HG03460 (cell line): ENCODE results near the gene ALOX5.
"Not testable (repeated sequence)": the region's sequence is repeated elsewhere in the genome, so short reads cannot be mapped to it uniquely, and the experiment has no call there.

ENCODE experiments used
- ATAC-seq: cut with Tn5 transposase; IDR thresholded peaks from one replicate; pipeline ENCODE4 v1.9.1; 2021; ENCODE audit not compliant: unreplicated experiment

ALOX5 gene

DNA sequence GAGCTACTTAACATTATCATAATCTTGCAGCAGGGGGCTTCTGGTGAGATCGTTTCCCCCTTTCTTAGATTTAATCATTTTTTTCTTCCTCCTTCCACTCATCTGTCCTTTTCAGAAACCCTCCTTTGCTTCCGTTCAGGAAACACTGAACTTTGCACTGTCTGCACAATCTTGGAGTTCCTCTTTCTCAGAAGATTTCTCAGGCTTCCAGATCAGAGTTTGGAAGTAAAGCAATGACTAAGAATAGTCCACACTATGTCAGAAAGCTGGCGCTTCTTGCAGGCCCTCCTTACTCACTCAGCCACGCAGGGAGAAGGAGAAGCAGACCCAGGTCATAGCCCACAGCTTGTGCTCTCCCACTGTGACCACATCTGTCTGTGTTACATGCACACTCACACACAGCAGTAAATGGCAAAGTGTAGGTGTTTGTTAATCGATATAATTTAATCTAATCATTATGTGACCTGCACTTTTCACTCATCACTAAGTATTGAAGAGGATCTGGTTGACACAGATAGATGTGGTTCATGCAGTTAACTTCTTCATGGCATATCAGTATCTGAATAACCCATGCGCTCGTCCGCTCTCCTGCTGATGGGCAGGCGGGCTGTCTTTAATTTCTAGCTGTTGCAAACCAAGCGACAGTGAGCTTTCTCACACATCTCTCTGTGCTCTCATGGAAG is 30.2 kb downstream of the ALOX5 start:
- ATAC-seq: peak; percentile 58

DNA sequence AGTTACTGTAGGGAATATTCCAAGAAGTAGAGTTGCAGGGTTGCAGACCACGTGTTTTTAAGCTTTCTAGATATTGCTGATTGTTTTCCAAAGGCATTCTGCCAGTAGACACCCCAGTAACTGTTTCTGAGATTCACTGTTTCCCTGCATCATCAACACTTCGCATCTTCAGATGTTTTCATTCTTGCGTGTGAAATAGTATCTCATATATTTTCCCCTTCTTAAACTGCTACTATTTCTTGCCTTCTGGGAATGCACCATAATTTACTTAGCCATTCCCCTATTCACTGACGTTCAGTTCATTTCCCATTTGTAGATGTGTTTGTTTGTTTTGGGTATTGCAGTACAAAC is 30.7 kb downstream of the ALOX5 start:
- no peak for ATAC-seq

DNA sequence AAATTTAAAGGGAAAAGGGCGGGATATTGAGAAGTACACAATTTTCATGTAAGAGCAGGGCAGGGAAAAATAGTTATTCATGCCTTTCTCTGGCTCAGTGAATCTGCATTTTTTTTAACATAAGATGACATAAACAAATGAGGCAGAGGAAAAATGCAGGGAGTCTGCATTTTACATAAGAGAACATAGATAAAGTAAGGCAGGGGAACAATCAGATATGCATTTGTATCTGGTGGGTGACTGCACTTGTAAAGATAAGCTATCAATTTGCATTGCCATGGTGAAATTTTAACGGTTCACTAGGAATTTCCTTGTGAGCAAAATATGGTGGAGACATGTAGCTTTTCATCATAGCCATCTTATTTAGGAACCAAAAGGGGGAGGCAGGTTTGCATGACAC is 33.5 kb downstream of the ALOX5 start:
- no peak for ATAC-seq

DNA sequence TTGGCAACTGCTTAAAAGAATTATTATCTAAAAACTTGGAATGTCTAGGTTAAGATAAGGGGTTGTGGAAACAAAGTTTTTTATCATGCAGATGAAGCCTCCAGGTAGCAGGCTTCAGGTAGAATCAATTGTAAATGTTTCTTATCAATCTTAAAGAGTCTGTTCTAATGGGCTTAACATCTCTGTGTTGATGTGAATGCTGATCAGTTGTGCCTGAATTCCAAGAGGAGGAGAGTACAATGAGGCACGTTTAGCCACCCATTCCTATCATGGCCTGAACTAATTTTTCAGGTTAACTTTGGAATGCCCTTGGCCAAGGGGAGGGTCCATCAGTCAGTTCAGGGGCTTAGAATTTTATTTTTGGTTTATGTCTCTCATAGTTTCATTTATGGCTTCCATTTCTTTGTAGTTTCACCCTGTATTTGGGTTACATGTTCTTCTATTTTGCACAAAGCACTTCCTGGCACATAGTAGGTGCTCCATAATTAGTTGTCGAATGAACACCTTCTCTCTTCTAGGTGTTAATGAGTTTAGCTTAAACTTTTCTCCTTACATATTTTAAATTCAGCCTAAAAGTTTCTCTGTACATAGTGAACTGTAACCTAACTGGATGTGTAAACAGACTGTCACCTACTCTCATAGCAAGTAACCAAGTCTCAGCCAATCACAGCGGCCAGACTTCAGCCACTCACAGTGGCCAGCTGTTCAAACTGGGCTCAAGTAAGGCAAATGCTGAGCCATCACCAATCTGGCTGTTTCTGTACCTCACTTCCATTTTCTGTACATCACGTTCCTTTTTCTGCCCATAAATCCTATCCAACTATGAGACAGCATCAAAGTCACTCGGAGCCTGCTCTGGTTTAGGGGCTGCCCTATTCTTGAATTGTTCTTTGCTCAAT is 34.7 kb downstream of the ALOX5 start:
- ATAC-seq: no peak

DNA sequence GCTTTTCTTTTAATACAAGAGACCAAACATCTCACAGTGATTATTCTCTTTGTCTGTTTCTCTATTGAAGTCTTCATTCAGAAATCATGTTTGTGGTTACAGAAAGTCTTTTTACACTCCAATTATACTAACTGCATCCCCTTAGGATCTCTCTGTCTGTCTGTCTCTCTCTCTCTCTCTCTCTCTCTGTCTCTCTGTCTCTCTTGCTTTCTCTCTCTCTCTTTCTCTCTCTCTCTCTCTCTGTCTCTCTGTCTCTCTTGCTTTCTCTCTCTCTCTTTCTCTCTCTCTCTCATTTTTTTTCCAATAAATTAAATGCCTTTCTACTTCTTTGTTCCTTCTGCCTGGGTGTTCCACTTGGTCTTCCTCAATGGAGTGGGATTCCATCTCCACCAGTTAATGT is 35.3 kb downstream of the ALOX5 start:
- ATAC-seq: not testable (repeated sequence)

DNA sequence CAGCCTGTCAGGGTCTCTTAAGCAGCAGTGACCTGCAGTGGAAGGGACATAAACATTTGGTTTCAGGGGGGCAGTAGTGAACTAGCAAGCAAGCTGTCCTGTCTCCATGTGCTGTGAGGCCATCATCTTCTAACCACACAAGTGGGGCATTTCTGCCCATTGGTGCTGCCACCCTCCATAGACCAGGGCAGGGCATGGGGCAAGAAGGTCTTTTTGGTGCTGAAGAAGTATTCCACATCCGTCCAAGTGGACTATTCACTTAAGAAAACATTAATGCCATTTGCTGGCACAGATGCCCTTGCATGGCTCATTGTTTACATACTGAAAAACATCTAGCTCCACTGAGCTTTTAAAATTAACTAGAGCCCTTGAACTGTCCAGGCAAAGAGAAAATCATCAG is 35.8 kb downstream of the ALOX5 start:
- ATAC-seq: no peak

DNA sequence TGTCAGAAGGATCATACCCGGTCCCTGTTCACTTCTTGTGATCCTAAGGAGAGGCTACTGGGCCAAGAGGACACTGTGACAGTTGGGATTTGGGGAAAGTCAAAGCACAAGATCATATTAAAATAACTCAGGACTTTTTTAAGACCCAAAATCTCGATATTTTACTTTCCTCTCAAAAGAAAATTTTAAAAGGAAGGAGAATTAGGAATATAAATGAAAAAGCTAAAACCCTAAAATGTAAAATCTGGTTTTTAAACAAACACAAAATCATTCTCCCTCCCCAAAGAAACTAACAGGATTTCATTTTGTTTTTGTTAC is 36.4 kb downstream of the ALOX5 start:
- ATAC-seq: no peak

DNA sequence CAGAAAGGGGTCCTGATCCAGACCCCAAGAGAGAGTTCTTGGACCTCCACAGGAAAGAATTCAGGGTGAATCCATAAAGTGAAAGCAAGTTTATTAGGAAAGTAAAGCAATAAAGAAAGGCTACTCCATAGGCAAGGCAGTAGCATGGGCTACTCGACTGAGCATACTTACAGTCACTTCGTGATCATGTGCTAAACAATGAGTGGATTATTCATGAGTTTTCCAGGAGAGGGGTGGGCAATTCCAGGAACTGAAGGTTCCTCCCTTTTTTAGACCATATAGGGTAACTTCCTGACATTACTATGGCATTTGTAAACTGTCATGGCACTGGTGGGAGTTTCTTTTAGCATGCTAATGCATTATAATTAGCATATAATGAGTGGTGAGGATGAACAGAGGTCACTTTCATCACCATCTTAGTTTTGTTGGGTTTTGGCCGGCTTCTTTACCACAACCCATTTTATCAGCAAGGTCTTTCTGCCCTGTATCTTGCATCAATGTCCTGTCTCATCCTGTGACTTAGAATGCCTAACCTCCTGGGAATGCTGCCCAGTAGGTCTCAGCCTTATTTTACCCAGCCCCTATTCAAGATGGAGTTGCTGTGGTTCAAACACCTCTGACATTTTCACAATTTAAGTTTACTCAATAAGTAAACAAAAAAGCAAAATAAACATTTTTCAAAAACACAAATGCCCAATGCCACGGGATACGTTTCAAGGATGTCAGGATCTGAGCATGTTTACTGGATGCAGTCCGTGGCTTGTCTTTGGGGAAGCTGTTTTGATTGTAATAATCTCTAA is 37.0 kb downstream of the ALOX5 start:
- ATAC-seq: no peak

DNA sequence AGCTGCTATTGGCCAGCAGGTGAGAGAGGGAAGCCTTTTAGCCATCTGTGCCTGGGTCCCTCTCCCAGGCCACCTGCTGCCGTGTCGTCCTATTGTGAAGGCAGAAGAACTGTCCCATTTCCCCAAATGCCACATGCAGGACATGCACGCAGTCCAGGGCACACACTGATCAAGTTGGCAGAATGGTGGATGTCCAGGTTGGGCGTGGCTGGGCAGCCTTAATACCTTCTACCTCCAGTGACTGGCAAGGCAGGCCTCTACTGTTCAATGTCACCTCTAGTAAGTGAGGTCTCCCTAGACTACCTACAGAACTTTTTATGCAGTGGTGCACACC is 37.6 kb downstream of the ALOX5 start:
- no peak for ATAC-seq

DNA sequence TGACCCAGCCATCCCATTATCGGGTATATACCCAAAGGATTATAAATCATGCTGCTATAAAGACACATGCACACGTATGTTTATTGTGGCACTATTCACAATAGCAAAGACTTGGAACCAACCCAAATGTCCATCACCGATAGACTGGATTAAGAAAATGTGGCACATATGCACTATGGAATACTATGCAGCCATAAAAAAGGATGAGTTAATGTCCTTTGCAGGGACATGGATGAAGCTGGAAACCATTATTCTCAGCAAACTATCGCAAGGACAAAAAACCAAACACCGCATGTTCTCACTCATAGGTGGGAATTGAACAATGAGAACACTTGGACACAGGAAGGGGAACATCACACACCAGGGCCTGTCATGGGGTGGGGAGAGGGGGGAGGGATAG is 41.0 kb downstream of the ALOX5 start:
- ATAC-seq: not testable (repeated sequence)

DNA sequence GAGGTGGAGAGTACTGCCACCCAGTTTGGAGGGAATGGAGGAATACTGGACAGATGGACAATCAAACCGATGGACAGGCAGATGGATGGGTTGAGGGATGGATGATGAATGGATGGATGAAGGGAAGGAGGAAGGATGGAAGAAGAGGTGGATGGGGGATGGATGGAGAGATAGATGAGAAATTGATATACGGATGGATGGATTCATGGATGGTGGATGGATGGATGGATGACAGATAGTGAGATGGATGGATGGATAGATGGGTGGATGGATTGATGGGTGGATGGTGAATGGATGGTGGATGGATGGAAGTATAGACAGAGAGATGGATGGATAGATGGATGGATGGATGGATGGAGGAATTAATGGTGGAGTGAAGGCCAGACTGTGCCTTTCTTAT is 42.6 kb downstream of the ALOX5 start:
- ATAC-seq: no peak

DNA sequence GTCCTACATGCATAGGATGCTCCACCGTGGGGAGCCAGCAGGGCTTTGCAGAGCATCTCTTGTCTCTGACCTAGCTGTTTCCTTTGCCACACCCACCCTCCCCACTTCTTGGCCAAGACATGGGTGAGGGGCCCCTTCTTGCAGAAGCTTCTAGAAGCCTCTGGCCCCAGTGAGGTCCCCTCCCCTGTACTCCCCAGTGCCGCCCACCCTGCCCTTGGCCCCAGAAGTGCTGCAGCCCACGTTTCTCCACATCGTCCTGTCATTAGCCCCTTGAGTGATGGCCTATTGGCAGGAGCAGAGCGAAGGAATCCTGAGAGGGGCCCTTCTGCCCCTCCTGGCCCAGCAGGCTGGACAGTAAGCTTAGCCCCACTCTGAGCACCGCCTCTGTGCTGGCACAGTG is 43.7 kb downstream of the ALOX5 start:
- no peak for ATAC-seq

DNA sequence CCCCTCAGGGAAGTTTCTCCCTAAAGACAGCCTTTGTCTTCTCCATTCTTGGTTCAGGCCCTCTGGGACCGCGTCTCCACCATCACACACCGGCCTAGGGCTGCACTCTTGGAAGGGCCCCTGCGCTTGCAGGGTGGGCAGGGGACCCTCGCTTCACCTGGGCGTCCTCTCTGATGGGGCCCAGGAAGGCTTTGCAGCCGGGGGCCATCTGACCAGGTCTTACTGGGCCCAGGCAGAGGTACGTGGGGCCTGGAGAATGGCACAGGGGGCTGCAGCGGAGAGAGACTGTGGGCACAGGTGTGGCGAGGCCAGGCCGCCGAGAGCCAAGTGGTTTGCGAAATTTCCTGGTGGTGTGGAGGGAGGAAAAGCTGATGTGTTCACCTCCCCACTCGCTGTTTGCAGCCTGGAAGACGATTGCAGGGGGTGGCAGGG is 44.4 kb downstream of the ALOX5 start:
- ATAC-seq: no peak

DNA sequence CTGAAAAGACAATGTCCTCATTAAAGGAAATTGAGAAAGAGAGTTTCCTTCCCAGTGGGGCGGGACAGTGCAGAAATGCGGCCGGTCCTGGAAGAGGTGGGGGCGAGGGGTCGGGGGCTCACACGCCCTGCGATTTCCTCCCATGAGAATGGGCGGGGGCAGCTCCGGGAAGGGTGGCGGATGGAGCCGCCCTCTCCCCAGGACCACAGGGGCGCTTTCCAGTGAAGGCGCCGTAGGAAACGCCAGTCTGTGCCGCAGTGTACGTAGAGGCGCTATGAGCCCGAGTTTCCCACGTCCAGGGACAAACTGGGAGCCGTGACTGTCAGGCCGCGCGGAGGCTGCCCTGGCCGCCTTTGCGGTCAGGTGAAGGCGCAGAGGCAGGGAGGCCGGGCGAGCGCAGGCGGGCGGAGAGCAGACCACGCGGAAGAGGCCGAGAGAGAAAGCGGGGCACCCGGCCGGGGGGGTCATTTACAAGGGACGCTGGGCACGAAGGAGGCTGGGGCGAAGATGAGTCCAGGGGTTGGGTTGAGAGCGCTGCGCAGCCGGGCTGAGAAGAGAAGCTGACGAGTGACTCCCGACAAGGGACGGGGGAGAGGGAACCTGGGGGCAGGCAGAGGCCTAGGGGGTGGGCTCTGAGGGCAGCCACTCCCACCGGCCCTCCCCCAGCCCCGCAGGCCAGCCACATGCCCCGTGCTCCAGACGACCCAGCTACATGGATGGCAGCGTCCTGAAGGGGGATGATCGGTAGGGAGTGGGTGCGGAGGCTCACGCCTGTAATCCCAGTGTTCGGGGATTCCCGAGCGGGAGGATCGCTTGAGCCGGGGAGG is 45.0 kb downstream of the ALOX5 start:
- peak; percentile 47 for ATAC-seq

DNA sequence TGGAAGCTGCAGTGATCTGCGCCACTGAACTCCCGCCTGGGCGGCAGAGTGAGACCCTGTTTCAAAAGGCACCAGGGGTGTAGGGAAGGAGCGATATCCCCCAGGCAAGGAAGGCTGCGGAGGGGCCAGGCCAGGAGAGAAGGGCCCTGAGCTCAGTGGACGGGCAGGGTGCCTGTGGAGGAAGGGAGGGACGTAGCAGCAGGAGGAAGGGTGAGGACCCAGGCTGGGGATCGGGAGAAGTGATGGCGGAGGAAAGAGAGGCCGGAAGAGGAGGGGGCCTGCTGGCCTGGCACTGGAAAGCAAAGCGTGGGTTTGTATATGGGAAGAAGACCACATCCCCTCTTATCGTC is 45.6 kb downstream of the ALOX5 start:
- peak; percentile 2 for ATAC-seq

DNA sequence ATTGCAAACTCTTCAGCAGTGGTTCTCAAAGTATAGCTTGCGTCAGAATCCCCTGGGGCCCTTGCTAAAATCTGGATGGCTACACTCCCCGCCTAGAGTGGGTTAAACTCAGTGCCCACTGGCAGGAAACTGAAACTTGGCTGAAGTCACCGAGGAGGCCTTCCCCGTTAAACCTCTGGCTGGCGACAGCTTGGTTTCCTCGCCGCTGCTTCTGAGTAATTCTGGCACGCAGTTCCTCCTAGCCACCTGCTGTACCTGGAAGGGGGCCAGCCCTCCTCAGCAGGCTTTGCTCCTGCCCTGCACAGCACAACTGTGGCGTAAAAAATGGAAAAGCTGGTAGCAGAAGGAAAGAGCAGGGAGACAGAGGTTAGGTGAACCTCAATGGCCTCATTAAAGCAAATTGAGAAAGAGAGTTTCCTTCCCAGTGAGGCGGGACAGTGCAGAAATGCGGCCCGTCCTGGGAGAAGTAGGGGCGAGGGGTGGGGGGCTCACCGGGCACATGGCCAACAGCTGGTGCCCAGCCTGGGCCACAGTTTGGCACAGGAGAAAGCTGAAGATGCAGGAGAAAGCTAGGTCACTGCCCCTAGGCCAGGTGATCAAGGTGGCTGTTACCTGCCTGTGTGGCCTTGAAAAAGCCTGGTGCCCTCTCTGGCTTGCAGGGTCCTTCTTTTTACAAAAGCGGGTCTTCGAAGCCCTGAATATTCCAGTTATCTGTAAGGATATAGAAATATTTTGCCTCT is 46.6 kb downstream of the ALOX5 start:
- ATAC-seq: peak; percentile 65

DNA sequence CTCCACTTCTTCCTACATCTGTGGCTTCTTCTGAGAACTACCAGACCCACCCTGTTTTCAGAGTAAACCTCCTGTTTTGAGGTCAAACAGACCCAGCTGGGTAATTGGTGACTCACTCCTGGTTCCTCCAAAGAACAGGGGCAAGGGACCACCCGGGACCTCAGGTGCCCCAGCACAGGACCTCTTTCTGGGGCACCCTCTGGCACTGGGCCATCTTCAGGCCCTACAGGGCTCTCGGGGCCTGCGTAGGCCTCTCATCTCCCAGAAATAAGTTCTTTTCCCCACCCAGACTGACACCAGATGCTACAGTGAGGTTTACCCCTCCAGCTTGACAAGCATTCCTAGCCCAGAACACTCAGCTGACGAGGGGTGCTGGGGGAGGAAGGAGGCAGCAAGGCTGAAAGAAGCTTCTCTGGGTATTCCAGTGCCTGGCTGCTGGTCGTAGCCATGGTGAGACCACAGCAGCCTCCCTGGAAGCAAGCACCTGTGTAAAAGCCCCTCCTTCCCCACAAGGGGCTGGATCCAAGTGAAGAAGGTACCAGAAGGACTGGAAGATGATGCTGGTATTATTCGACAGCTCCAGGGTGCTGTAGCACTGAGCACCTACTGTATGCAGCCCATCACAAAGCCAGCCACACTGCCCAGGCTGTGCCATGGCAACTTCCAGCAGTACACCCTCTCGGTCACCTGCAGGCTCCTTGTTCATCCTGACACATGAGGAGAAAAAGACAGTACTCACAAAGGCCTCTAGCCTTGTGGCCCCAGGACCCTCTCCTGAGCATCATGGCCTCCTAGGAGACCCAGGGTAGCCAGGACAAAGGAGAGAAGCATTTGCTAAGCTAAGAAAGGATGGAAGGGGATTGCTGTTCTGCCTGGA is 47.4 kb downstream of the ALOX5 start:
- peak; percentile 28 for ATAC-seq

DNA sequence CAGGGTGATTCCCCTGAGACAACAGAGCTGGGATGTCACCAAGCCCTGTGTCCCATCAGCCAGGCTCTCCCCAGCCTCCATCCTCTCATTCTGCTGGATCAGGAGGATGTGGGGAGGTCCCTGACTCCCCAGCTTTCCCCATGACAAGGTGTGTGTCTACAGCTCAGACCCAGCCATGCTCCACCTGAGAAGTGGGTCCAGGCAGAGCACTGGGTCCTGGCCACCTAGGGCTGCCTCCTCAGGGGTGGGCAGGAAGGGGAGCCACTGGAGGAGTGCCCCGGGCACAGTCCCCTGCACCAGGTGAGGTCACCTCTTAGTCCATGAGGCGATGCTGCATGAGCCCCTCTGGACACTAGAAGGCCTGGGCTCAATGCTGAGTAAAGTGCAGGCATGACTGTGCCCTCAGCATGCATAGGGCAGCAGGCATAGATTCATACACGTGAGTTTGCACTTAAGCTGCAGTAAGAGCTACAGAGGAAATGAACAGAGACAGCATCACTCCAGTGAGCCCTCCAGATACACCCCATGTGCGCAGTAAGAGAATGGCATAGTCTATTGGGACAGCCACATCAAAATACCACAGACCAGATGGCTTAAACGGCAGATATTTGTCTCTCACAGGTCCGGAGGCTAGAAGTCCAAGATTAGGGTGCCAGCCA is 48.3 kb downstream of the ALOX5 start:
- ATAC-seq: no peak
